Measurements from ENCODE around the gene ARHGAP12.
A peak's percentile ranks its signal among the peaks of the same experiment; 100 is the strongest.
"Not testable (repeated sequence)": the region's sequence is repeated elsewhere in the genome, so short reads cannot be mapped to it uniquely, and the experiment has no call there.

The ARHGAP12 gene

GRCh38 chr10:31928549-31929260, at the start of gene ARHGAP12:
Gene ARHGAP12, minus strand, starts transcription at chr10:31928831. Its CDS starts 19,976 bp downstream, at chr10:31908855.
- DNase-seq, result peak; percentile 97

- no peak for DNase-seq
Measured at GRCh38 chr10:31978156-31978483, 49.5 kb upstream of the ARHGAP12 start.

- DNase-seq, result no peak
Measured at GRCh38 chr10:31977440-31978155, 49.0 kb upstream of the ARHGAP12 start.

GRCh38 chr10:31975157-31975765, 46.6 kb upstream of the ARHGAP12 start:
- no peak for DNase-seq

- no peak for DNase-seq
Measured at GRCh38 chr10:31974434-31975124, 45.9 kb upstream of the ARHGAP12 start.

- no peak for DNase-seq
Measured at GRCh38 chr10:31972519-31973041, 43.9 kb upstream of the ARHGAP12 start.

GRCh38 chr10:31969847-31970246, 41.2 kb upstream of the ARHGAP12 start:
- not testable (repeated sequence) for DNase-seq

GRCh38 chr10:31963589-31963980, 35.0 kb upstream of the ARHGAP12 start:
- no peak for DNase-seq

GRCh38 chr10:31962826-31963588, 34.4 kb upstream of the ARHGAP12 start:
- DNase-seq, result no peak

- DNase-seq, result peak; percentile 23
Measured at GRCh38 chr10:31961277-31962074, 32.8 kb upstream of the ARHGAP12 start.

- DNase-seq, result no peak
Measured at GRCh38 chr10:31959461-31960173, 31.0 kb upstream of the ARHGAP12 start.

- DNase-seq, result no peak
Measured at GRCh38 chr10:31958856-31959255, 30.2 kb upstream of the ARHGAP12 start.

GRCh38 chr10:31956200-31956946, 27.7 kb upstream of the ARHGAP12 start:
- no peak for DNase-seq

- no peak for DNase-seq
Measured at GRCh38 chr10:31954410-31955191, 26.0 kb upstream of the ARHGAP12 start.

GRCh38 chr10:31953480-31953879, 24.8 kb upstream of the ARHGAP12 start:
- no peak for DNase-seq

- DNase-seq, result no peak
Measured at GRCh38 chr10:31953080-31953479, 24.4 kb upstream of the ARHGAP12 start.

- DNase-seq, result no peak
Measured at GRCh38 chr10:31952066-31952465, 23.4 kb upstream of the ARHGAP12 start.

GRCh38 chr10:31949266-31949665, 20.6 kb upstream of the ARHGAP12 start:
- no peak for DNase-seq

- DNase-seq, result no peak
Measured at GRCh38 chr10:31948021-31948420, 19.4 kb upstream of the ARHGAP12 start.

Data from eye (tissue), 1 donor.